Upper lobe of left lung (tissue), 4 donors: ENCODE results near the gene DCLRE1B.

Source experiments
- EP300 ChIP-seq, 4 donors: sonication (generic); formaldehyde crosslinking; IDR thresholded peaks; one replicate each; pipeline ENCODE4 v1.5.1; 2017; ENCODE audit warnings: antibody characterized with exemption in 4 of 4, control low read depth in 2 of 4
- TF ChIP-seq, protein P1 (sequence below), 6 experiments: fragments of 450-650 bp in 4 of 6; fragments of 200-600 bp in 2 of 6; sonication (generic) in 2 of 6; IDR thresholded peaks; one replicate each; pipeline ENCODE4 v1.5.1; 2016 to 2019; ENCODE audit warnings: antibody characterized with exemption in 6 of 6

DNA sequence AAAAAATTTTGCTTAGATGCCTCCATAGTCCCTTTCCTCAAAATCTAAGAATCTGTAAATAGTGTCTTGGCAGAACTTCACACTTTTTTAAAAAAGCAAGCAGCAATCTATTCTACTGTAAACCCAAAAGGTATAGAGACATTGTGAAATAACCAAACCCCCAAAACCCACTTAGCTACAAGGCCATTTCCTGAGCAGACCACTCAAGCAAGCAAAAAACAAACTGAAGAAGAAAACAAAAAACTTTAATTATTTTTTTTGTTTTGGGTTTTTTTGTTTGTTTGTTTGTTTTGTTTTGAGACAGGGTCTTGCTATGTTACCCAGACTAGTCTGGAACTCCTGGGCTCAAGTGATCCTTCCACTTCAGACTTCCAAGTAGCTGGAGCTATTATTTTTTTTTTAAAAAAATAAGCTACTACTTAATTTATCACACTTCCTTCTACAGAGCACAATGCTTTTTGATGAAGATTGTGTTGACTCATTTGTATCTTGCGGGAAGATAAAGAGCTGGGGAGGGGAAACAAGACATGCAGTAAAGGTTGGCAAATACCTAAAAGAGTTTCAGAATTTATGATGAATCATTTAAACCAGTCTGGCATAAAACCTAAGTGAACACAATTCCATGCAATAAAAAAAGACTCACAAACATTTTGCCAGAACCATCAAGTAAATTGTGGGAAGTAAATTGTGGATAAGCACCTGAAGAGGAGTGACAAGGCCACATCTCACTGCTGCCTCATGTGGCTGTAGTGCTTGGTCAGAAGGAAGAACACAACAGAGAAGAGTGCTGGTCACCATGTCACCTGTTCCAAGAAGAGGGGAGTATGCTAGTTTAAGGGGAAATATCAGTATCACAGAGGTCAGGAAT is 30.9 kb upstream of the DCLRE1B start:
- TF ChIP-seq, protein P1, sequence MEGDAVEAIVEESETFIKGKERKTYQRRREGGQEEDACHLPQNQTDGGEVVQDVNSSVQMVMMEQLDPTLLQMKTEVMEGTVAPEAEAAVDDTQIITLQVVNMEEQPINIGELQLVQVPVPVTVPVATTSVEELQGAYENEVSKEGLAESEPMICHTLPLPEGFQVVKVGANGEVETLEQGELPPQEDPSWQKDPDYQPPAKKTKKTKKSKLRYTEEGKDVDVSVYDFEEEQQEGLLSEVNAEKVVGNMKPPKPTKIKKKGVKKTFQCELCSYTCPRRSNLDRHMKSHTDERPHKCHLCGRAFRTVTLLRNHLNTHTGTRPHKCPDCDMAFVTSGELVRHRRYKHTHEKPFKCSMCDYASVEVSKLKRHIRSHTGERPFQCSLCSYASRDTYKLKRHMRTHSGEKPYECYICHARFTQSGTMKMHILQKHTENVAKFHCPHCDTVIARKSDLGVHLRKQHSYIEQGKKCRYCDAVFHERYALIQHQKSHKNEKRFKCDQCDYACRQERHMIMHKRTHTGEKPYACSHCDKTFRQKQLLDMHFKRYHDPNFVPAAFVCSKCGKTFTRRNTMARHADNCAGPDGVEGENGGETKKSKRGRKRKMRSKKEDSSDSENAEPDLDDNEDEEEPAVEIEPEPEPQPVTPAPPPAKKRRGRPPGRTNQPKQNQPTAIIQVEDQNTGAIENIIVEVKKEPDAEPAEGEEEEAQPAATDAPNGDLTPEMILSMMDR (IDR thresholded peaks at IDR 0.05), result no peak
- no peak for TF ChIP-seq EP300 (IDR thresholded peaks at IDR 0.05)
